ENCODE measurements around the gene NBAS. TPM values are rescaled to one million over a fixed set of nuclear protein-coding genes. Genes with fewer than 3 reads are reported as not detected.

NBAS gene
- total and polyA plus RNA-seq, 2 donors (not counting 3 experiments of a cell fraction or from before 2014, with no cell fraction given) = 29.4 to 43.0 TPM

GRCh38 chr2:15173501-15173900, 387.6 kb downstream of the NBAS start:
- H3K4me2 ChIP-seq (ENCODE audit: insufficient read depth, low read length) = no peak overlapping the region
- H3K4me3 ChIP-seq (replicated peaks in 1 of 3; ENCODE audit: insufficient read depth in 1 of 3, low read depth in 1 of 3, low read length in 3 of 3) = no peak overlapping the region
- no peaks in the 10 kb centered on the region for H3K9me3 ChIP-seq (replicated peaks; ENCODE audit: control insufficient read depth, insufficient read depth, low read length)
- POLR2A ChIA-PET = no interaction called here
- intact Hi-C loops (cut with micrococcal nuclease) (no loop called here), dilution Hi-C loops (cut with MboI; ENCODE audit: extremely low pct_ligation_motif_present, low sequenced_read_pairs) (no loop called here)
- DNase-seq (ENCODE audit: low read depth, low spot score) (no peak), FAIRE-seq (no peak)
- no TSS peak for BruUV-seq (replicated peaks)
- no peaks in the 10 kb centered on the region for H3K9me1 ChIP-seq (replicated peaks; ENCODE audit: control insufficient read depth, extremely low read depth, insufficient read depth, low read length)
- H3K9ac ChIP-seq (replicated peaks; ENCODE audit: extremely low read depth, insufficient read depth, low read length) = no peak overlapping the region
- H3K27me3 ChIP-seq (ENCODE audit: control insufficient read depth in 2 of 2, insufficient read depth in 2 of 2, low read length in 2 of 2) = no peaks in the 10 kb centered on the region
- no peaks in the 10 kb centered on the region for H3K79me2 ChIP-seq (ENCODE audit: control insufficient read depth, insufficient read depth, low read length)
- no peaks in the 10 kb centered on the region for H4K20me1 ChIP-seq (replicated peaks; ENCODE audit: control insufficient read depth, extremely low read depth, insufficient read depth, low read length)
- H3K36me3 ChIP-seq (ENCODE audit: control insufficient read depth in 2 of 2, extremely low read depth in 1 of 2, insufficient read depth in 2 of 2, low read length in 2 of 2) = no peaks in the 10 kb centered on the region
- peaks cover 24% of the 10 kb centered on the region for H3K4me1 ChIP-seq (ENCODE audit: control insufficient read depth, extremely low read depth, insufficient read depth, low read length)
- no peak overlapping the region for H3K27ac ChIP-seq (ENCODE audit: insufficient read depth, low read depth, low read length)
- no peak overlapping the region for H2AFZ ChIP-seq (ENCODE audit: low read depth, low read length)
- CTCF ChIA-PET = interaction anchor here (1.3 kb wide), 1 partner anchor 403 kb away, joined by 4 read pairs; no protein-coding TSS in a partner anchor
- TF ChIP-seq POLR2A (IDR thresholded peaks at IDR 0.05; ENCODE audit: low read depth, low read length) = no peak
- TF ChIP-seq GATA2 (IDR thresholded peaks at IDR 0.05; ENCODE audit: insufficient read depth, insufficient read length, low read depth, low read length) = no peak

GRCh38 chr2:15172825-15173224, 388.3 kb downstream of the NBAS start:
- Histone ChIP-seq H3K79me2 (ENCODE audit: control insufficient read depth, insufficient read depth, low read length) (no peaks in the 10 kb centered on the region), H3K4me3 (replicated peaks in 1 of 3; ENCODE audit: insufficient read depth in 1 of 3, low read depth in 1 of 3, low read length in 3 of 3) (no peak overlapping the region), H3K36me3 (ENCODE audit: control insufficient read depth in 2 of 2, extremely low read depth in 1 of 2, insufficient read depth in 2 of 2, low read length in 2 of 2) (no peaks in the 10 kb centered on the region), H4K20me1 (replicated peaks; ENCODE audit: control insufficient read depth, extremely low read depth, insufficient read depth, low read length) (no peaks in the 10 kb centered on the region), H3K4me2 (ENCODE audit: insufficient read depth, low read length) (no peak overlapping the region), H2AFZ (ENCODE audit: low read depth, low read length) (no peak overlapping the region), H3K9me3 (replicated peaks; ENCODE audit: control insufficient read depth, insufficient read depth, low read length) (no peaks in the 10 kb centered on the region), H3K27me3 (ENCODE audit: control insufficient read depth in 2 of 2, insufficient read depth in 2 of 2, low read length in 2 of 2) (no peaks in the 10 kb centered on the region), H3K27ac (ENCODE audit: insufficient read depth, low read depth, low read length) (no peak overlapping the region), H3K9me1 (replicated peaks; ENCODE audit: control insufficient read depth, extremely low read depth, insufficient read depth, low read length) (no peaks in the 10 kb centered on the region), H3K9ac (replicated peaks; ENCODE audit: extremely low read depth, insufficient read depth, low read length) (no peak overlapping the region), H3K4me1 (ENCODE audit: control insufficient read depth, extremely low read depth, insufficient read depth, low read length) (peaks cover 24% of the 10 kb centered on the region)
- CTCF ChIA-PET = interaction anchor here (1.3 kb wide), 1 partner anchor 403 kb away, joined by 4 read pairs; no protein-coding TSS in a partner anchor
- DNase-seq (ENCODE audit: low read depth, low spot score) (no peak), FAIRE-seq (no peak)
- POLR2A ChIA-PET = no interaction called here
- intact Hi-C loops (cut with micrococcal nuclease) (no loop called here), dilution Hi-C loops (cut with MboI; ENCODE audit: extremely low pct_ligation_motif_present, low sequenced_read_pairs) (no loop called here)
- TF ChIP-seq FOS (IDR thresholded peaks at IDR 0.05; ENCODE audit: borderline replicate concordance, insufficient read depth, low read length) (no peak), POLR2A (IDR thresholded peaks at IDR 0.05; ENCODE audit: low read depth, low read length) (no peak), JUN (IDR thresholded peaks at IDR 0.05; ENCODE audit: borderline replicate concordance, insufficient read depth, insufficient read length, low read depth) (no peak), MYC (IDR thresholded peaks at IDR 0.05; ENCODE audit: low read depth, low read length) (no peak), EZH2 (IDR thresholded peaks at IDR 0.05; ENCODE audit: borderline replicate concordance, low read depth, low read length, severe bottlenecking) (no peak), POLR2AphosphoS5 (IDR thresholded peaks at IDR 0.05; ENCODE audit: insufficient read depth, low read depth, low read length) (no peak), GATA2 (IDR thresholded peaks at IDR 0.05; ENCODE audit: insufficient read depth, insufficient read length, low read depth, low read length) (no peak)
- TF ChIP-seq, protein P1, sequence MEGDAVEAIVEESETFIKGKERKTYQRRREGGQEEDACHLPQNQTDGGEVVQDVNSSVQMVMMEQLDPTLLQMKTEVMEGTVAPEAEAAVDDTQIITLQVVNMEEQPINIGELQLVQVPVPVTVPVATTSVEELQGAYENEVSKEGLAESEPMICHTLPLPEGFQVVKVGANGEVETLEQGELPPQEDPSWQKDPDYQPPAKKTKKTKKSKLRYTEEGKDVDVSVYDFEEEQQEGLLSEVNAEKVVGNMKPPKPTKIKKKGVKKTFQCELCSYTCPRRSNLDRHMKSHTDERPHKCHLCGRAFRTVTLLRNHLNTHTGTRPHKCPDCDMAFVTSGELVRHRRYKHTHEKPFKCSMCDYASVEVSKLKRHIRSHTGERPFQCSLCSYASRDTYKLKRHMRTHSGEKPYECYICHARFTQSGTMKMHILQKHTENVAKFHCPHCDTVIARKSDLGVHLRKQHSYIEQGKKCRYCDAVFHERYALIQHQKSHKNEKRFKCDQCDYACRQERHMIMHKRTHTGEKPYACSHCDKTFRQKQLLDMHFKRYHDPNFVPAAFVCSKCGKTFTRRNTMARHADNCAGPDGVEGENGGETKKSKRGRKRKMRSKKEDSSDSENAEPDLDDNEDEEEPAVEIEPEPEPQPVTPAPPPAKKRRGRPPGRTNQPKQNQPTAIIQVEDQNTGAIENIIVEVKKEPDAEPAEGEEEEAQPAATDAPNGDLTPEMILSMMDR (IDR thresholded peaks at IDR 0.05; ENCODE audit: extremely low read depth in 1 of 2, insufficient read depth in 1 of 2, low read depth in 1 of 2, low read length in 2 of 2) = no peak
- TF ChIP-seq, protein P2, sequence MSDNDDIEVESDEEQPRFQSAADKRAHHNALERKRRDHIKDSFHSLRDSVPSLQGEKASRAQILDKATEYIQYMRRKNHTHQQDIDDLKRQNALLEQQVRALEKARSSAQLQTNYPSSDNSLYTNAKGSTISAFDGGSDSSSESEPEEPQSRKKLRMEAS (IDR thresholded peaks at IDR 0.05; ENCODE audit: insufficient read depth, insufficient read length) = no peak
- BruUV-seq (replicated peaks) = no TSS peak

Measured in endothelial cell of umbilical vein (primary cell).